Measurements from ENCODE around the gene KBTBD7. TPM values are rescaled to one million over a fixed set of nuclear protein-coding genes. Genes with fewer than 3 reads are reported as not detected.

KBTBD7 gene
- total RNA-seq, 2 donors from 2014 or later, result 11.7 to 15.9 TPM

GRCh38 chr13:41154042-41154441, 40.3 kb downstream of the KBTBD7 start:
- H3K9ac ChIP-seq (ENCODE audit: extremely low read depth, low read length, poor library complexity, severe bottlenecking), result no peak overlapping the region
- peaks cover 31% of the 10 kb centered on the region for H3K9me3 ChIP-seq (ENCODE audit: control insufficient read depth, low read length)
- no peak overlapping the region for H3K4me3 Mint-ChIP-seq
- H3K27ac Mint-ChIP-seq, result no peak overlapping the region
- peaks cover 9% of the 10 kb centered on the region for H3K4me1 Mint-ChIP-seq
- H3K27me3 Mint-ChIP-seq (ENCODE audit: insufficient read depth), result no peaks in the 10 kb centered on the region
- no peak overlapping the region for H3K4me3 ChIP-seq (ENCODE audit: low read length)
- no peaks in the 10 kb centered on the region for H3K27me3 ChIP-seq (ENCODE audit: control insufficient read depth, insufficient read depth, low read length, poor library complexity, severe bottlenecking)
- no peak overlapping the region for H3K27ac ChIP-seq (ENCODE audit: low read depth, low read length)
- H3K9me3 Mint-ChIP-seq, result peaks cover 37% of the 10 kb centered on the region
- DNase-seq, result no peak
- H3K36me3 Mint-ChIP-seq (ENCODE audit: low read depth), result peaks cover 28% of the 10 kb centered on the region
- no peaks in the 10 kb centered on the region for H3K4me1 ChIP-seq (ENCODE audit: control insufficient read depth, insufficient read depth, low read length)
- H3K36me3 ChIP-seq (ENCODE audit: control insufficient read depth, insufficient read depth, low read length), result no peaks in the 10 kb centered on the region
- TF ChIP-seq CTCF (conservative IDR thresholded peaks at IDR 0.05), result no peak

GRCh38 chr13:41152005-41152404, 42.4 kb downstream of the KBTBD7 start:
- no peak for TF ChIP-seq CTCF (conservative IDR thresholded peaks at IDR 0.05)
- H3K4me1 ChIP-seq (ENCODE audit: control insufficient read depth, insufficient read depth, low read length), result no peaks in the 10 kb centered on the region
- H3K36me3 ChIP-seq (ENCODE audit: control insufficient read depth, insufficient read depth, low read length), result no peaks in the 10 kb centered on the region
- peaks cover 45% of the 10 kb centered on the region for H3K36me3 Mint-ChIP-seq (ENCODE audit: low read depth)
- DNase-seq, result no peak
- 100% methylated on average over 1 to 3 of the region's 3 CpGs for WGBS, 2 experiments (ENCODE audit: insufficient coverage in 1 of 2, insufficient read length in 1 of 2)
- H3K9me3 Mint-ChIP-seq, result peaks cover 56% of the 10 kb centered on the region
- H3K27me3 Mint-ChIP-seq (ENCODE audit: insufficient read depth), result no peaks in the 10 kb centered on the region
- no peak overlapping the region for H3K9ac ChIP-seq (ENCODE audit: extremely low read depth, low read length, poor library complexity, severe bottlenecking)
- H3K27ac Mint-ChIP-seq, result no peak overlapping the region
- no peak overlapping the region for H3K4me3 ChIP-seq (ENCODE audit: low read length)
- H3K27me3 ChIP-seq (ENCODE audit: control insufficient read depth, insufficient read depth, low read length, poor library complexity, severe bottlenecking), result no peaks in the 10 kb centered on the region
- no peak overlapping the region for H3K4me3 Mint-ChIP-seq
- no peak overlapping the region for H3K27ac ChIP-seq (ENCODE audit: low read depth, low read length)
- peaks cover 51% of the 10 kb centered on the region for H3K9me3 ChIP-seq (ENCODE audit: control insufficient read depth, low read length)
- peaks cover 3% of the 10 kb centered on the region for H3K4me1 Mint-ChIP-seq

- Mint-ChIP-seq H3K27me3 (ENCODE audit: insufficient read depth) (no peaks in the 10 kb centered on the region), H3K9me3 (peaks cover 72% of the 10 kb centered on the region), H3K36me3 (ENCODE audit: low read depth) (peaks cover 48% of the 10 kb centered on the region), H3K4me3 (no peak overlapping the region), H3K4me1 (no peaks in the 10 kb centered on the region), H3K27ac (no peak overlapping the region)
- Histone ChIP-seq H3K4me1 (ENCODE audit: control insufficient read depth, insufficient read depth, low read length) (no peaks in the 10 kb centered on the region), H3K4me3 (ENCODE audit: low read length) (peak overlapping the region; percentile 61), H3K27ac (ENCODE audit: low read depth, low read length) (no peak overlapping the region), H3K9ac (ENCODE audit: extremely low read depth, low read length, poor library complexity, severe bottlenecking) (no peak overlapping the region), H3K9me3 (ENCODE audit: control insufficient read depth, low read length) (peaks cover 65% of the 10 kb centered on the region), H3K27me3 (ENCODE audit: control insufficient read depth, insufficient read depth, low read length, poor library complexity, severe bottlenecking) (no peaks in the 10 kb centered on the region), H3K36me3 (ENCODE audit: control insufficient read depth, insufficient read depth, low read length) (no peaks in the 10 kb centered on the region)
- no peak for DNase-seq
- 93 to 100% methylated on average over 2 of the region's 2 CpGs for WGBS, 2 experiments (ENCODE audit: insufficient coverage in 1 of 2, insufficient read length in 1 of 2)
- TF ChIP-seq CTCF (conservative IDR thresholded peaks at IDR 0.05), result no peak
Observed at GRCh38 chr13:41150058-41150457, 44.3 kb downstream of the KBTBD7 start.

All from endodermal cell (in vitro differentiated cells).